GM12892 (cell line): ENCODE data around the gene DNM3.

Experiments used
- DNase-seq: peaks from one replicate; pipeline ENCODE4 v3.0.0; 2011; ENCODE audit not compliant: insufficient read length
- FAIRE-seq: peaks from 2 replicates; lab custom pipeline; 2011; peaks lifted over from hg19 to GRCh38; lab: Jason Lieb, UNC
- POLR2A ChIP-seq: IDR thresholded peaks from 2 replicates; pipeline ENCODE4 v1.6.1; 2011; ENCODE audit warnings: low read depth, low read length, control low read depth
- POLR2AphosphoS5 ChIP-seq: IDR thresholded peaks from 2 replicates; pipeline ENCODE4 v1.6.1; 2011; ENCODE audit warnings: low read depth, low read length, control low read depth
- TAF1 ChIP-seq: IDR thresholded peaks from 2 replicates; pipeline ENCODE4 v1.6.1; 2011; ENCODE audit warnings: low read depth, mild to moderate bottlenecking, control low read depth, low read length, borderline replicate concordance

The DNM3 gene

DNA sequence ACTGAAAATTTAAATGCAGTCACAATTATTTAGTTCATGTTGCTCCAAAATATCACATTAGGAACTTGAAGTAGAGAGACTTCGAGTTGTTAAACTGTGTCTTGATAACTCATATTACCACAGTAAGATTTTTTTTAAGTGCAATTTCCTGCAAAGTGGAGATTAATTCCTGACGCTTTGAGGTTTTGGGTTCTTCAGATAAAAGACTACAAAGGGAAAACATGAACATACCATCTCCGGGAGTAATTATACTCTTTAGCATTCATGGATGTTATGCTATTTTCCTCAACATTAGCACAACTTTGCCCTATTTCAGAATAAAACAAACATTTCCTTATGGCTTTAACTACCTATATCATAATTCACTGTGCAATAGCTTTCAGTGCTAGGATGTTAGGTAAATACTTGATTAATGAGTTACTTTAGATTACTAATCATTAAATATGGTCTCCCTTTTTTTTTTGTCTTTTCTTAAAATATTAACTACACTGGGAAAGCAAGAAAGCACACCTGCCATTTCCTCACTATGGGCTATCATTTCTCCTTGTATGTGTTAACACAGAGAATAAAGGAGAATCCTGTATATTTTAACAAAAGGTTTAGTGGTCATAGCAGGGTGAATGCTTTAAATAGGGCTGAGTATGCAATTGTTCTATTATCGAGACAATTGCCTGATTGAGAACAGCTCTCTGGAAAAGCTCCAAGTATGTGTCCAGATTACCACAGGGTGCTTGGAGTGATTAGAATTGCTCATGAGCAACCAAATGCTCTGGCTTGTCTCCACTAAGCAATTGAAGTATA, 326.7 kb downstream of the DNM3 start:
- DNase-seq (no peak), FAIRE-seq (no peak)
- TF ChIP-seq POLR2A (no peak), POLR2AphosphoS5 (no peak), TAF1 (no peak)

DNA sequence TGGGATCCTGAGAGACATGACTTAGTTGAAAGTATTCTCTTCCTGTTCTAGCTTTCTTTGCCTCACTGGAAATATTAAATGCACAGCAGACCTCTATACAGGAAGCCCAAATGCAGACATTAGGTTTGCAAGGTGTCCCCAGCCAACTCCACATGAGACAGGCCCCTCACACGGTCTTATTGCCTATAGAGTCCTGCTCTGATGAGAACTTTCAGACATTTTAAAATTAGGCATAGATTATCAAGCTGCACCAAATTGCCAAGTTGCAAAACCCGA, 327.2 kb downstream of the DNM3 start:
- DNase-seq (no peak), FAIRE-seq (no peak)
- TF ChIP-seq POLR2AphosphoS5 (no peak), TAF1 (no peak)

DNA sequence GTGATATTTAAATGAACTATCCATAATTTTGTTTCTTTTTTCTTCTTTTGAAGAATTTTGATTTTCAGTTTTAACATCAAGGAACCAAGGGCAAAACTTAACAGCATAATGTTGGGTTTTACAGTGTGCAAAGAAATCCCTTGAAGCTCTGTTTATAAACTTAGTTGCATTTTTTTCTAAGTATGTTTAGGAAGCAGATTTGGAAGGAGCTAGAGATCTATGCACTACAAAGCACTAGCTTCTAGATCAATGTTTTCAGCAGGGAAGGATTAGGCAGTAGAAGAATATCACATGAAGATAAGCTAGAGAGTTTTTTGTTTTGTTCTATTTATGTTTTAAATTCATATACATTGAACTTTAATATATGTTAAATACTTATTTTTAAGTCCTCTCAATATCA, 328.5 kb downstream of the DNM3 start:
- FAIRE-seq (no peak), DNase-seq (no peak)
- TF ChIP-seq TAF1 (no peak), POLR2A (no peak), POLR2AphosphoS5 (no peak)

DNA sequence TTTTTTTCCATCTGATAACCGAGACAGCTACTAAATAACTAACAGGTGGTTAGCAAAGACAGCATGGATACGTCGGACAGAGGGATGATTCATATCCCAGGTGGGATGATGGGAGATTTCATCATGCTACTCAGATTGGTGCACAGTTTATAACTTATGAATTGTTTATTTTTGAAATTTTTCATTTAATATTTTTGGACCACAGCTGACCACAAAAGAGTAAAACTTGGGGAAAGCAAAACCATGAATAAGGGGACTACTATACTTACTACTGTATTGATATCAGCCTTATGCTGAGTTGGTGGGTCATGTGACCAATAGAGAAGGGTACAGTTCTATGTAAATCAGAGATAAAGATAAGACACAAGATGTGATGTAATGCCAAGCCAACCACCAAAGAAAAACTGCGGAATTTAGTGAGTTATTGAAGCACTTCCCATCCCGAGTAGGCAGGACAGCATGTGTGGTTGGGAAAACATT, 331.1 kb downstream of the DNM3 start:
- TF ChIP-seq POLR2A = no peak
- no peak for TF ChIP-seq POLR2AphosphoS5
- no peak for TF ChIP-seq TAF1
- DNase-seq = no peak
- FAIRE-seq = no peak

DNA sequence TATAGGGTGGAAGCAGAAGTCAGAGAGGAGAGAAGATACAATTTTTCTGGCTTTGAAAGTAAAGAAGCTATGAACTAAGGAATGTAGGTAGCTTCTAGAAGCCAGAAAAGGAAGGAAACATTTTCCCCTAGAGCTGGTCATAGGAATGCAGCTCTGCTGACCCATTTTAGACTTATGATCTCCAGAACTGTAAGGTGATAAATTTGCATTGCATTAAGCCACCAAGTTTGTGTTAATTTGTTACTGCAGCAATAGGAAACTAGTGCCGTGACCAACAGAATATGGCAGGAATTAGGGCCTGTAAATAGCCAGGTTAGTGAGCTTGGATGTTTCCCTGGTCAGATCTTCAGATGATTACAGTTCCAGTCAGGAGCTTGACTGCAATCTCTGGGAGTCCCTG, 334.9 kb downstream of the DNM3 start:
- DNase-seq (no peak), FAIRE-seq (no peak)
- no peak for TF ChIP-seq POLR2A
- no peak for TF ChIP-seq POLR2AphosphoS5
- no peak for TF ChIP-seq TAF1

DNA sequence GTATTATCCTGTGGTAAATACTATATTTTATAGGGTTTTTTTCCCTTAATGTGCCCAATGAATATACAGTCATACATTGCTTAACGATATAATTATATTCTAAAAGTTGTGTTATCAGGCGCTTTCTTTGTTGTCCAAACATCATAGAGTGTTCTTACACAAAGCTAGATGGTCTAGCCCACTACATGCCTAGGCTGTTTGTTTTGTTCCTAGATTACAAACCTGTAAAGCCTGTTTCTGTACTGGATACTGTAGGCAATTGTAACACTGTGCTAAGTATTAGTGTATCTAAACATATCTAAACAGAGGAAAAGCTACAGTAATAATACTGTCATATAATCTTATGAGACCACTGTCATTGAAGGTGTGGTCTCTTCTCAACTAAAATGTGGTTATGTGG, 336.6 kb downstream of the DNM3 start:
- FAIRE-seq = no peak
- DNase-seq = no peak
- TF ChIP-seq POLR2AphosphoS5 = no peak

DNA sequence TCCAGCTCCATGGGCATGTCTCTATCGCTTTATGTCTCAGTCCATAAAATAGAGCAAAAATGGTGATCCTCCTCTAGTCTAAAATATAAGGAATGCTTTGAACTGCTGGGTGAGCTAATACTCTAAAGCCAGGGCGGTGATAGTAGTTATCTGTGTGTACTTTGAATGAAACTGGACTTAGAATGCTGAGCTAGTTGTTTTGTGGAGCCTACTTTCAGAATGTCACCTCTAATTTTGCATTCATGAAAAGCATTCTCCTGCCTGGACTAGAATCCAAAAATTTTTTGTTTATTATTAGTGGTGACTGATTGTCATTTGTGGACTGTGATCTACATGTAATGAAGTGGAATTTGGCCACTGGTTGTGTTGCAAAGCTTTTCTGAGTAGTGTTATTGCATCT, 337.6 kb downstream of the DNM3 start:
- TF ChIP-seq POLR2AphosphoS5 (no peak), POLR2A (no peak), TAF1 (no peak)
- FAIRE-seq (peak; percentile 33), DNase-seq (no peak)

DNA sequence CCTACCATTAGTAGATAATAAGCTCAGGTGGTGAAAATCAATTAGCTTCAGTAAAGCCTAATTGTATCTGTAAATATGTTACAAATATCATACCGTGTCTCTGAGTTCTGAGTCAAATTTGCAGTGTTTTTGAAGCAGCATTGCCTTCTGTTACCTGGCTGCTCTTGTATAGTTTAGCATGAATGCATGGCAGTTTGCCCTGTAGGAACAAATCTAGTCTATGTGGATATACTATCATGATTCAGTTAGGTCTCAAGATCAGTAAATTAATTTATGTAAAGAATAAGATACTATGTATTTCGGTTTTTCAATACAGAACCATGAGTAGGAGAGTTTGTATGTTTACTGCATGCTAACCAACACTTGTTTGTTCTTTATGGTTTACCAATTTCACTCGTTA, 338.6 kb downstream of the DNM3 start:
- no peak for DNase-seq
- TF ChIP-seq TAF1 = no peak
- TF ChIP-seq POLR2A = no peak
- TF ChIP-seq POLR2AphosphoS5 = no peak
- FAIRE-seq = peak; percentile 44

DNA sequence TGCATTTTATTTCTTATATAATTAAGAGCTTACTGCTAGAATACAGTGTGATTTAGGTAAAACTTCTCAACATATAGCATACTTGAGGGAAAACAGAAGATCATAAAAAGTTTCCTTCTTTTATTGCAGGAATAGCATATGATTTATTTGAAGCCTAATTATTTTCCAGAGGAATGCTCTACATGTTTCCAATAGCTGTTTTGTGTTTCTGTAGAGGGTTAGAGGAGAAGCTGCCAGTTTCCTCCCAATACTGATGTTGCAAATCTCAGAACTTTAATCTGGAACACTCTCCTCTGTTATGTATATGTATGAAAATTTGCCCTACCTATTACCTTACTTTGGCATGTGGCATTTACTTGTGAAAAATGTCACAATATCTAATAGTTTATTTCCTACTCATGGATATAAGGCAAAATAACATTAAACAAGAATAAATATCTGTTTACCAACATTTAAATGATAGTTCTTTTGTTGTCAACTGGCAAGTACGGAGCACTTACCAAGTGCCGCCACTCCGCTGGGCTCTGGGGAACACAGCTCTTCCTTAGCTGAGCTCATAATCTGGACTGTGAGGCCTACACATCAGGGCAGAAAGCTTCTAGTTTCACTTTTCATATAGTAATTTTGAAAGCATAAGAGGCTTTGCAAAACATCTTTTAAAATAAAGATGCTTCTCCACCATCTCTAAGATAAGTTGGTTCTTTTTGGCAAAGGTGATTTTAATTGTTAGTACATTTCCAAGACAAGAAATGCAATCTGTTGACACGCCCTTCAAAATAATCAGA, 339.4 kb downstream of the DNM3 start:
- FAIRE-seq (peak; percentile 71), DNase-seq (no peak)
- TF ChIP-seq POLR2A (no peak), POLR2AphosphoS5 (no peak), TAF1 (no peak)

DNA sequence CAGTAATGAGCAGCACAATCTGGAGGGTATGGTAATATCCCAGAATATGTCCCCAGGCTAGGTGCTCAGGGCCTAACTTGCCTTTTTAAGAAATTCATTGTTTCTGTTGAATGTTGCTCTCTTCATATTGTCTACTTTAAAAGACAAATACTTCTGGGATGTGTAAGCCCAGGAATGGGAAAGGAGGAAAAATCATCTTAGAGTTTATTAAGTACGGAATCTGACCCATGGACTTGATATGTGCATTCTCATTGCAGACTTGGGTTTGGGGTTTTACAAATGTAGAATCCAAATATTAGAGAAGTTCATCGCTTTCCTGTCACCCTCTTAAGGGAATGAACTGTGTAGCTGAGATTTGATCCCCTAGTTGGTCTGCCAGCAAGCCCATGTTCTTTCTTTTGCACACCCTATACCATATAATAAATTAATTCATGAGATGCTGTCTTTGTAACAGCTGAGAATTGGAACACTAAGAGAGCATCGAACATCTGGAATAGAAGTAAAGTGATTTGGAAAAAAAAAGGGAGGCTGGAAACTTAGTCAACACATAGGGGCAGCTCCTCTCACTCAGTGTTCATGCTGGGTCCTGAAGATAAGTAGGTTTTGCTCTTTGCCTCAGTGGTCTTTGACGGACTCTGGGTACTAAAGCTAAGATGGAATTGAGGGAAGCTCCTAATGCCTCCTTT, 343.4 kb downstream of the DNM3 start:
- no peak for FAIRE-seq
- DNase-seq = no peak
- TF ChIP-seq POLR2A (no peak), POLR2AphosphoS5 (no peak), TAF1 (no peak)

DNA sequence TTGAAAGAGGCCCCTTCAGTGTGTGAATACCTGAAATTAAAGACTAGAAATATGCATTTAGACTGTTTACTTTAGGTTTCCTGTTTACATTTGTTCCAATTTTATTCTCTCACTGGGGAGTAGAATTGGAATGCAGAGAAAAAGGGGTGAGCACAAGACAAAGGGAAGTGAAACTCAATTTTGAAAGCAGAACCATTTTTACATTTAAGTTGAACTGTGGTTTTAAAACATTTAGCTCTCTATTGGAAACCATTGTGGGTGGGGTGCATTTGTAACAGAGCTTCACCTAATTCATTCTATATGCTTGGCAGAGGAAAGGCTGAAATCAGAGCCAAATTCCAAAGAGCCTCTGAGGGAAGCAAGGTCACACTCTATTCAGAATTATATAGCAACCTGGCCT, 343.9 kb downstream of the DNM3 start:
- TF ChIP-seq POLR2A (no peak), TAF1 (no peak), POLR2AphosphoS5 (no peak)
- FAIRE-seq = peak; percentile 88

DNA sequence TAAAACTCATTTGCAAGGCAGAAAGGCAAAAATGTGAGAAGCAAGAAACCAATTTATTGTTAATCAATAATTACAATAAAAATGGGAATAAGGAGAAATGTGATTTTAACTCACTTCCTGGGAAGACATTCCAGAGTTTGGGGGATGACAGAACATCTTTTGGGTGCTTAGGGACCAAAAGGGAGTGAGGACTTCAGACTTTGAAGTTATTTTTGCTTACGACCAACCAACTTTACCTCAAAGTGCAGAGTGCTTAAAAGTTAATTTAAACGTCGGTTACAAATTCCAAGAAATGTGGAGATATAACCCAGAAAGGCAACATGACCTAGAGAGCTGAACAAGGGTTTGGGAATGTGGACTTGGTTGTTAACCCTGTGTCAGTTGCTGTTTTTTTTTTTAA, 344.7 kb downstream of the DNM3 start:
- TF ChIP-seq POLR2A = no peak
- no peak for TF ChIP-seq POLR2AphosphoS5
- TF ChIP-seq TAF1 = no peak
- FAIRE-seq = no peak
- DNase-seq = no peak

More for the DNA sequence above, 343.9 kb downstream of the DNM3 start:
- no peak for DNase-seq
